Measurements from ENCODE around the gene FCN1. TPM values are rescaled to one million over a fixed set of nuclear protein-coding genes. Genes with fewer than 3 reads are reported as not detected.
"Not testable (repeated sequence)": the region's sequence is repeated elsewhere in the genome, so short reads cannot be mapped to it uniquely, and the experiment has no call there.

FCN1 gene
- total RNA-seq, 6 experiments from 2014 or later: 0.68 to 5.3 (median 1.7) TPM

- no peaks in the 10 kb centered on the region for H3K27me3 ChIP-seq
- DNase-seq (peak in 1 of 3 donors; percentile 33), ATAC-seq (no peak)
- H3K4me3 ChIP-seq: no peak overlapping the region
- no peaks in the 10 kb centered on the region for H3K9me3 ChIP-seq
- 100% methylated on average over 4 of the region's 14 CpGs for WGBS (ENCODE audit: insufficient coverage, low coverage, low lambda C conversion rate, missing lambda C conversion rate)
- no peaks in the 10 kb centered on the region for H3K4me1 ChIP-seq
- no peak overlapping the region for H3K27ac ChIP-seq
- intact Hi-C loops (cut with DNase I): no loop called here
- H3K36me3 ChIP-seq: no peaks in the 10 kb centered on the region
- TF ChIP-seq CTCF (IDR thresholded peaks at IDR 0.05) (no peak), POLR2A (IDR thresholded peaks at IDR 0.05) (no peak)
These were observed 41.6 kb upstream of the FCN1 start for GRCh38 chr9:134959126-134959970.

- Histone ChIP-seq H3K4me1 (no peaks in the 10 kb centered on the region), H3K4me3 (no peak overlapping the region), H3K36me3 (no peaks in the 10 kb centered on the region), H3K9me3 (no peaks in the 10 kb centered on the region), H3K27me3 (no peaks in the 10 kb centered on the region), H3K27ac (no peak overlapping the region)
- ATAC-seq (no peak), DNase-seq (peak in 1 of 3 donors; percentile 15)
- TF ChIP-seq POLR2A (IDR thresholded peaks at IDR 0.05) (no peak), CTCF (IDR thresholded peaks at IDR 0.05) (no peak)
- intact Hi-C loops (cut with DNase I): no loop called here
- WGBS (ENCODE audit: insufficient coverage, low coverage, low lambda C conversion rate, missing lambda C conversion rate): no CpG with 5 or more reads among the region's 2 CpGs
These were observed 40.2 kb upstream of the FCN1 start for GRCh38 chr9:134957945-134958227.

DNA sequence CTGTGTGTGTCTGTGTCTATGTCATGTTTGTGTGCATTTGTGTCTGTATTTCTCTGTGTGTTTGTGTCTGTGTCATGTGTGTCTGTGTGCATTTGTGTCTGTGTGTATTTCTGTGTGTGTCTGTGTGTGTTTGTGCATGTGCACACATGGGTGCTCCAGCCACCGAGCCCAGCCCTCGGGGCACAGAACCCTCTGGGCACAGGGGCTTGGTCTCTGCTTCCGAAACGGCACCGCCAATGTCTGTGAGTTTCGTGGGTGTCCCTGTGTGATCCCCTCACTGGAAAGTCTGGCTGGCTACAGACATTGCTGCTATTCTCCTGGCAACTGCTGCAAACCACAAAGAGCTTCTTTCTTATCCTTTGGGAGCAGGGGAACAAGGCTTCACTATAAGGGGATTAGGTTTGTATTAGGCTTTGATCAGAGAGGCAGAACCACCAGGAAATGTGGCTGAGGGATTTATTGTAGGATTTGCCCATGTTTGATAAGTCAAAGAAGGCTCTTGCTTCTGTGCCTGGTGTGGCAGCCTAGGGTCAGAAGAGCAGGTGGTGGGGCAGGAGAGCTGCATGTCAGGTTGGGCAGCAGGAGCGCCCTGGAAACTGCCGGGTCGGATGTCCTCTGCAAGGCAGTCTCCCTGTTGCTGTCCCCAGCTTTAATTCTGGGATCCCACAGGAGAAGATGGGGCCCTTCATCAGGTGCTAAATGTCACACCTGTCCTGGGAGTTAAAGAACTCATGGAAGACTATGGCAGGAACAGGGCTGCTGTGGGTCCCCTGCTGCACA lies 39.6 kb upstream of the FCN1 start:
- intact Hi-C loops (cut with DNase I): no loop called here
- 74% methylated on average over 3 of the region's 9 CpGs for WGBS (ENCODE audit: insufficient coverage, low coverage, low lambda C conversion rate, missing lambda C conversion rate)

DNA sequence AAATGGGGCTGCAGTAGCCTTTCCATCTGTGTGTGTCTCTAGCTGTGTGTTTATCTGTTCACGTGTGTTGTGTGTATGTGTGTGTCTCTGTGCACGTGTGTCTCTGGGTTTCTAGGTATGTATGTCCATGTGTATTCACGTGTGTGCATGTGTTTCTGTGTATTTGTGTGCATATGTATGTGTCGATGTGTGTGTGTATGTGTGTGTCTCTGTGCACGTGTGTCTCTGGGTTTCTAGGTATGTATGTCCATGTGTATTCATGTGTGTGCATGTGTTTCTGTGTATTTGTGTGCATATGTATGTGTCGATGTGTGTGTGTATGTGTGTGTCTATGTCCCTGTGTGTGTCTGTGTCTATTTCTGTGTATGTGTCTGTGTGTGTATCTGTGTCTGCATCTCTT lies 38.7 kb upstream of the FCN1 start:
- H3K4me3 ChIP-seq; H3K4me1 ChIP-seq; H3K36me3 ChIP-seq; H3K27ac ChIP-seq; H3K27me3 ChIP-seq; H3K9me3 ChIP-seq; ATAC-seq; intact Hi-C loops (cut with DNase I): not testable (repeated sequence)
- 68% methylated on average over 4 of the region's 6 CpGs for WGBS (ENCODE audit: insufficient coverage, low coverage, low lambda C conversion rate, missing lambda C conversion rate)
- DNase-seq: peak in 1 of 3 donors; percentile 6

More for the DNA sequence above, 39.6 kb upstream of the FCN1 start:
- DNase-seq: peak in 1 of 3 donors; percentile 17
- Histone ChIP-seq H3K4me3 (no peak overlapping the region), H3K27me3 (no peaks in the 10 kb centered on the region), H3K4me1 (no peaks in the 10 kb centered on the region), H3K27ac (no peak overlapping the region), H3K36me3 (no peaks in the 10 kb centered on the region), H3K9me3 (no peaks in the 10 kb centered on the region)
- no peak for ATAC-seq
- no peak for TF ChIP-seq POLR2A (IDR thresholded peaks at IDR 0.05)
- no peak for TF ChIP-seq CTCF (IDR thresholded peaks at IDR 0.05)

GRCh38 chr9:134955801-134956200 lies 38.1 kb upstream of the FCN1 start:
- H3K4me3 ChIP-seq: no peak overlapping the region
- TF ChIP-seq CTCF (IDR thresholded peaks at IDR 0.05) (no peak), POLR2A (IDR thresholded peaks at IDR 0.05) (no peak)
- ATAC-seq (no peak), DNase-seq (peak in 1 of 3 donors; percentile 36)
- H3K36me3 ChIP-seq: no peaks in the 10 kb centered on the region
- H3K27ac ChIP-seq: no peak overlapping the region
- WGBS (ENCODE audit: insufficient coverage, low coverage, low lambda C conversion rate, missing lambda C conversion rate): 39% methylated on average over 3 of the region's 7 CpGs
- H3K27me3 ChIP-seq: no peaks in the 10 kb centered on the region
- H3K9me3 ChIP-seq: no peaks in the 10 kb centered on the region
- intact Hi-C loops (cut with DNase I): no loop called here
- H3K4me1 ChIP-seq: no peaks in the 10 kb centered on the region

Data from right lobe of liver (tissue), 6 donors.